HG03469 (cell line): ENCODE results near the gene KCNJ10.

Experiments
- ATAC-seq: cut with Tn5 transposase; IDR thresholded peaks from one replicate; pipeline ENCODE4 v1.9.1; 2021; ENCODE audit warnings: mild to moderate bottlenecking, moderate library complexity, moderate number of reproducible peaks; ENCODE audit not compliant: unreplicated experiment

KCNJ10 gene

GRCh38 chr1:159970932-159971342, 99.0 kb downstream of the KCNJ10 start:
- no peak for ATAC-seq

GRCh38 chr1:159968901-159969300, 101.1 kb downstream of the KCNJ10 start:
- no peak for ATAC-seq

- ATAC-seq: no peak
Measured at GRCh38 chr1:159965263-159965662, 104.7 kb downstream of the KCNJ10 start.

DNA sequence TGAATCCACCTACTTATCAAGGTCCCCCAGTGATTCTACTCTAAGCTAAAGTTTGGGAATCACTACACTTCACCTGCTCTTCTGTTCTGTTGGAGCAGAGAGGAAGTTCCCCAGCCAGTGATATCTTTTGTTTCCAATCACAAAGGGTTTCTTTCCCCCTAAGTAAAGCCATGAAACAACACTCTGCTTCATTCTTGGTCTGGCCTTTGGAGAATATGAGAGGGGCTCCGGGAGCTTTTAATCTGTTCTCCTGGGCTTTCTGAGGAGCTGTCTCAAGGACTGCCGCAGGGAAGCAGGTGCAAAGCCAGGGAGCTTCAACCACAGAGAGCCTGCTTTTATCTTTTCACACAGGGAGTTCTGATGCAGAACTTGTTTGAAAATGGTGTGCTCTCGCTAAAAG, 105.8 kb downstream of the KCNJ10 start:
- no peak for ATAC-seq

GRCh38 chr1:159962176-159962575, 107.8 kb downstream of the KCNJ10 start:
- ATAC-seq: no peak

DNA sequence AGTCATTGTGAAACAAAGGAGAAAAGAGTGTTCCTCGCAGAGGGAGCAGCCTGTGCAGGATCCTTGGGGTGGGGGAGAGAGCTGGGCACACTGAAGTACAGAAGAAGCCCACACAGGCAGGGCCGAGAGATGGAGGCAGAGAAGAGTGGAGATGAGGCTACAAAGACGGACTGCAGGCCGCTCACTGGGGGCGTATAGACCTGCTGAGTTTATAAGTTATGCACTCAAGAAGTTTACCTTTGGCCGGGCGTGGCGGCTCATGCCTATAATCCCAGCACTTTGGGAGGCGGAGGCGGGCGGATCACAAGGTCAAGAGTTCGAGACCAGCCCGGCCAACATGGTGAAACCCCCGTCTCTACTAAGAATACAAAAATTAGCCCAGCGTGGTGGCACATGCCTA, 108.3 kb downstream of the KCNJ10 start:
- no peak for ATAC-seq

GRCh38 chr1:159960721-159961381, 109.1 kb downstream of the KCNJ10 start:
- no peak for ATAC-seq

DNA sequence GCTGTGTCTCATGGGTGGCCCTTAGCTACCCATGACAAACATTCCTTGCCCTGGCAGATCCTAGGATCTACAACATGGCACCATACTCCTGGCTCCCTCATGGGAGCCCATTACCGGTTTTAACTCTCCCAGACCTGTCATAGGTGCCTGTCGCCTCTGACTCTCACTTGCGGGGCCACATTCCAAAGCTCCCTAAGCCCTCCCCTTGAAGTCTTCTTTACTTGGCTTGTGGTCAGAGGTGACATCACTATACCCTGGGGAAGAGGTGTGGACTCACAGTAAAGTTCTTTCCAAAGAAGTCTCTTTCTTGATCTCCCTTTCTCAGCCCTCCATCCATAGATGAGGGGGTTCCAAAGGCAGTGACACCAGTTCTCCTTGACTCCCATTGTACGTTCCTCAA, 110.5 kb downstream of the KCNJ10 start:
- no peak for ATAC-seq

GRCh38 chr1:159958719-159959380, 111.1 kb downstream of the KCNJ10 start:
- no peak for ATAC-seq

DNA sequence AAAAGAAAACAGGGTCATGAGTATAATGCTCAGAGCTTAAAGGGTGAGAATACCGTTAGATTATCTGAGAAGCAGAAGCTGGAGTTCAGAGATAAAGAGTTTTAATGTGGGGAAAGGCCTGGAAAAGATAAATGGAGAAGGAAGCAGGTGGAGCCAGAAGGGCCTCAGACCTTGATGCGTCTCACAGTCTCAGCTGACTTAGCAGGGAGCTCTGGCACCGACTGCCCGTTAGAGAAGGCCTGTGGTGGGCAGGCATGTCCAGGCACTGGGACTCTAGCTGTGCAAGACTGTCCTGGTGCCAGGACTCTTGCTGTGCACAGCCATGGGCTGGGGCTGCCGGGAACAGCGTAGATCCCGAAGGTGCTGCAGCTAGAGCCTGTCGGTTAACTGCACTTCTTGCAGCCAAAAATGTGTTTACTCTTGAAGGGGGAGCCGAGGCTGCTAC, 112.1 kb downstream of the KCNJ10 start:
- ATAC-seq: no peak

DNA sequence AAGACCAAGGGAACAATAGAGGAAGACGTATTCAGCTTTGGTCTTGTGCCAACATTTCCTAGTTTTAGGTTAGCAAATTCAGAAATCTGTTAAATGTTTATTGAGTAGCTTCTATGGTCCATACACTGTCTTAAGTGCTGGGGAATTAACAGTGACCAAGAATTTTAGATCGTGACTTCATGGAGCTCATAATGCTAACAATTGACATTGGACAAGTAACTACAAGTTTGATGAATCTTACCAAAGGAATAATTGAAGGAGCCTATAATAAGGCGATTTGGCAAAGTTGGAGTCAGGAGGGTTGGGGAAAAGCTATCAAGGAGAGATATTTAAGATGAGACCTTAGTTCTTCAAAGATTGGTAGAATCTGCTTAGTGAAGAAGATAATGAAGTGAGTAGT, 114.5 kb downstream of the KCNJ10 start:
- ATAC-seq: no peak

GRCh38 chr1:159953536-159954515, 116.1 kb downstream of the KCNJ10 start, which contains the start of gene SLAMF9:
SLAMF9 (minus strand) TSS chr1:159954237; CDS start chr1:159954137, 100 bp downstream.
- ATAC-seq: no peak

- ATAC-seq: no peak
Measured at GRCh38 chr1:159952932-159953331, 117.0 kb downstream of the KCNJ10 start.

DNA sequence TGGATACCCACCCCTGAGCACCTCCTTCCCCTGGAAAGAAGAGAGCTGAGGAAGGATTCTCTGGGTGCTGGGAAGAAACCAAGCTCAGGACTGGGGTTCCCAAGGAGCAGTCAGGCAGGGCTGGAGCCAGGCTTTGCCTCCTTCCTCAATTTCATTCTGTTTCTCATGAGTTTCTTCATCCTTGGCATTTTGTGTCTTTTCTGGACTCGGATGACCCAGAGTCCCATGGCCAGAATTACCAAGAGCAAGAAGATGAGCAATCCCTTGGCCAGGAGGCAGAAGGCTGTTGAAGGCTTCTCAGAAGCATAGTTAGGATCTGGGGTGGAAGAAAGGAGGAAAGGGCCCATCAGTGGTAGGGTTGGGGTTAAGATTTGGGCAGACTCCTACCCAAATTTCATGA, 118.4 kb downstream of the KCNJ10 start:
- no peak for ATAC-seq

DNA sequence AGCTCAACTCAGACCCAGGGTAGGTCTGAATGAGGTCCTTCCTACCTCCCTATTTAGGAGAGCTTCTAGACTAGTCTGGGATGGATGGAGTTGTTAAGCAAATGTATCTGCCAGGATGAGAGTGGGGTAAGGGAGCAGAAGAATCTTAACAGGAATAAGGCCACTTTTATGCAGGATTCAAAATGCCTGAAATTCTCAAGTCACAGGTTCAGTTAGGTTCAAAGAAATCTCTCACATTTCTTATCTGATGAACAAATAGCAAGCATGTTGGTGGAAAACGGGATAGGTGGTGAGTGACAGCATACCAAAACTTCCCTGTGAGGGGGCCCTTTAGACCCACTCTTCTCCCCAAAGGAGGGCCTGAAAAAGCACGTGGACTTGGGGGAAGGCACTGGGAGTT, 118.9 kb downstream of the KCNJ10 start:
- no peak for ATAC-seq

- no peak for ATAC-seq
Measured at GRCh38 chr1:159949981-159950381, 120.0 kb downstream of the KCNJ10 start.

DNA sequence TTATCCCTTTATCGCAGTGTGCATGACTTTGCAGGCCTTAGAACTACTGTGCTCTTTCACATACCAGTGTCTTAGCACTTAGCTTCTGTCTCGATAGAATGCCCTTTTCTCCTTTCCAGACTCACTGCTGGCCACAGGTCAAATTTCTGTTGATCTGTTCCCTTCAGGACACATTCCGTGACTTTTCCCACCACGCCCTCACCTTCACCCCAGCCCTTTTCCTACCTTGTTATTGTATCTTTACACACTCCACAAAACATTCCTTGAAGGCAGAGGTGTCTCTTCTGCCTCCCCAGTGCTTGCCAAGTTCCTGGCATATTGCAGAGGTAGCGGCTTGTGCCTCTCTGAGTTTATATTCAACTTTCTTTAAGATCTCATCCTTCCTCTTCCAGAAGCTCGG, 120.8 kb downstream of the KCNJ10 start:
- ATAC-seq: no peak
